PC-3 (cell line): ENCODE results near the gene SLC19A1. TPM values are rescaled to one million over a fixed set of nuclear protein-coding genes. Genes with fewer than 3 reads are reported as not detected.

Source experiments
- ATAC-seq: fragments of 200-7000 bp; cut with Tn5 transposase; 2 replicates; pipeline ENCODE4 v1.9.1; 2020; ENCODE audit warnings: mild to moderate bottlenecking, moderate library complexity
- BruUV-seq: library from RNA; stranded (reverse); fragments of 400-500 nt; replicated peaks from 2 replicates; lab custom pipeline; 2021; lab: Mats Ljungman, UMichigan
- CTCF ChIA-PET: fragments of 300-600 bp; sonication (Branson Sonifier 250); formaldehyde crosslinking; loops from one replicate; lab custom pipeline; 2022; ENCODE audit warnings: antibody characterized with exemption; lab: Charles Lee
- POLR2A ChIA-PET: fragments of 300-600 bp; sonication (Branson Sonifier 250); formaldehyde crosslinking; loops from one replicate; lab custom pipeline; 2022; ENCODE audit warnings: antibody characterized with exemption; ENCODE audit not compliant: unreplicated experiment; lab: Charles Lee
- DNase-seq: peaks from one replicate; pipeline ENCODE4 v3.0.0-alpha.2; 2015
- H2AFZ ChIP-seq: fragments of 300-600 bp; sonication (generic); 2 replicates; pipeline ENCODE4 v1.6.0; 2016; ENCODE audit warnings: antibody characterized with exemption, low read length
- H3F3A ChIP-seq: fragments of 300-600 bp; sonication (generic); one replicate; pipeline ENCODE4 v1.6.0; 2017; ENCODE audit warnings: antibody characterized with exemption, low read length, control low read depth, mild to moderate bottlenecking; ENCODE audit not compliant: unreplicated experiment
- H3K27ac ChIP-seq: fragments of 300-600 bp; sonication (generic); 2 replicates; pipeline ENCODE4 v1.5.1; 2016; ENCODE audit warnings: mild to moderate bottlenecking, low read length
- H3K27me3 ChIP-seq: fragments of 300-600 bp; sonication (generic); 2 replicates; pipeline ENCODE4 v1.6.1; 2016; ENCODE audit warnings: low read length, mixed read lengths
- H3K36me3 ChIP-seq: fragments of 300-600 bp; sonication (generic); 2 replicates; pipeline ENCODE4 v1.6.1; 2016; ENCODE audit warnings: low read depth, mixed run types, low read length, mixed read lengths
- H3K4me1 ChIP-seq: fragments of 300-600 bp; sonication (generic); 2 replicates; pipeline ENCODE4 v1.5.1; 2016; ENCODE audit warnings: low read length; ENCODE audit not compliant: insufficient read depth
- H3K4me2 ChIP-seq: fragments of 300-600 bp; sonication (generic); 2 replicates; pipeline ENCODE4 v1.6.0; 2016; ENCODE audit warnings: low read length
- H3K4me3 ChIP-seq: fragments of 300-600 bp; sonication (generic); 2 replicates; pipeline ENCODE4 v1.5.1; 2016; ENCODE audit warnings: mild to moderate bottlenecking, low read length, mixed read lengths
- H3K79me2 ChIP-seq: fragments of 300-600 bp; sonication (generic); 2 replicates; pipeline ENCODE4 v1.6.1; 2017; ENCODE audit warnings: low read length, mixed read lengths
- H3K9ac ChIP-seq: fragments of 300-600 bp; sonication (generic); 2 replicates; pipeline ENCODE4 v1.6.0; 2016; ENCODE audit warnings: mild to moderate bottlenecking, low read length
- H3K9me2 ChIP-seq: fragments of 300-600 bp; sonication (generic); replicated peaks from 2 replicates; pipeline ENCODE4 v1.6.1; 2016; ENCODE audit warnings: mixed run types, low read length, mixed read lengths
- H3K9me3 ChIP-seq: fragments of 300-600 bp; sonication (generic); 2 replicates; pipeline ENCODE4 v1.6.1; 2016; ENCODE audit warnings: low read length, mixed read lengths
- H4K20me1 ChIP-seq: fragments of 300-600 bp; sonication (generic); 2 replicates; pipeline ENCODE4 v1.6.1; 2016; ENCODE audit warnings: low read length, mixed read lengths
- CTCF ChIP-seq: fragments of 300-600 bp; sonication (generic); conservative IDR thresholded peaks from 2 replicates; pipeline ENCODE4 v1.5.1; 2017; ENCODE audit warnings: antibody characterized with exemption, low read depth, mild to moderate bottlenecking, low read length
- EZH2 ChIP-seq: fragments of 300-600 bp; sonication (generic); IDR thresholded peaks from one replicate; pipeline ENCODE4 v1.6.1; 2017; ENCODE audit warnings: antibody characterized with exemption, mild to moderate bottlenecking, low read length; ENCODE audit not compliant: unreplicated experiment
- EZH2phosphoT487 ChIP-seq: fragments of 300-600 bp; sonication (generic); IDR thresholded peaks from 2 replicates; pipeline ENCODE4 v1.6.1; 2018; ENCODE audit warnings: mild to moderate bottlenecking, antibody characterized with exemption, low read length, borderline replicate concordance
- intact Hi-C: fragments of 100-400 bp; cut with micrococcal nuclease; formaldehyde crosslinking; loops from 2 replicates; pipeline ENCODE4 v1.9.0; 2023
- total RNA-seq: library from RNA; depleted of rRNA; stranded (reverse); fragments of >200 nt; gene quantifications from 2 replicates; pipeline ENCODE4 v1.2.3, GENCODE V29; 2014

Gene SLC19A1
- total RNA-seq, 1 experiment from 2014 or later, result 54.2 TPM

- no peak overlapping the region for H3K4me2 ChIP-seq
- no peaks in the 10 kb centered on the region for H3K27me3 ChIP-seq
- H3K9me3 ChIP-seq, result no peaks in the 10 kb centered on the region
- H4K20me1 ChIP-seq, result no peaks in the 10 kb centered on the region
- ATAC-seq, result no peak
- ChIA-PET CTCF (no interaction called here), POLR2A (no interaction called here)
- no peaks in the 10 kb centered on the region for H3K79me2 ChIP-seq
- intact Hi-C loops, result no loop called here
- BruUV-seq, result no TSS peak
- no peaks in the 10 kb centered on the region for H3K9me2 ChIP-seq
- no peaks in the 10 kb centered on the region for H3F3A ChIP-seq
- TF ChIP-seq EZH2, result no peak
- TF ChIP-seq EZH2phosphoT487, result no peak
- no peak for TF ChIP-seq CTCF
- DNase-seq, result no peak
- no peak overlapping the region for H3K4me3 ChIP-seq
- H3K36me3 ChIP-seq, result peaks cover 5% of the 10 kb centered on the region; the same call in 1 of the 2 replicates
- no peak overlapping the region for H2AFZ ChIP-seq
- H3K9ac ChIP-seq, result no peak overlapping the region
- peaks cover 34% of the 10 kb centered on the region for H3K4me1 ChIP-seq
- no peak overlapping the region for H3K27ac ChIP-seq
These were observed 30.4 kb downstream of the SLC19A1 start for GRCh38 chr21:45511661-45512431.

- no TSS peak for BruUV-seq
- Histone ChIP-seq H3K4me3 (no peak overlapping the region), H3F3A (no peaks in the 10 kb centered on the region), H3K4me2 (no peak overlapping the region), H3K27me3 (no peaks in the 10 kb centered on the region), H4K20me1 (no peaks in the 10 kb centered on the region), H3K36me3 (peaks cover 5% of the 10 kb centered on the region; the same call in 1 of the 2 replicates), H3K79me2 (no peaks in the 10 kb centered on the region), H2AFZ (no peak overlapping the region), H3K9me3 (no peaks in the 10 kb centered on the region), H3K9me2 (no peaks in the 10 kb centered on the region), H3K27ac (no peak overlapping the region), H3K9ac (no peak overlapping the region), H3K4me1 (peaks cover 34% of the 10 kb centered on the region)
- ChIA-PET POLR2A (no interaction called here), CTCF (no interaction called here)
- no peak for DNase-seq
- ATAC-seq, result no peak
- intact Hi-C loops, result no loop called here
- TF ChIP-seq CTCF, result no peak
- TF ChIP-seq EZH2phosphoT487, result no peak
- TF ChIP-seq EZH2, result no peak
These were observed 31.2 kb downstream of the SLC19A1 start for GRCh38 chr21:45511007-45511406.

- H3F3A ChIP-seq, result no peaks in the 10 kb centered on the region
- ATAC-seq (no peak), DNase-seq (no peak)
- H2AFZ ChIP-seq, result no peak overlapping the region
- no peak overlapping the region for H3K27ac ChIP-seq
- no peak overlapping the region for H3K4me3 ChIP-seq
- no peaks in the 10 kb centered on the region for H3K79me2 ChIP-seq
- no peaks in the 10 kb centered on the region for H3K9me3 ChIP-seq
- no TSS peak for BruUV-seq
- no peak overlapping the region for H3K4me2 ChIP-seq
- H3K9me2 ChIP-seq, result no peaks in the 10 kb centered on the region
- no peak overlapping the region for H3K9ac ChIP-seq
- peaks cover 33% of the 10 kb centered on the region for H3K4me1 ChIP-seq
- H4K20me1 ChIP-seq, result no peaks in the 10 kb centered on the region
- TF ChIP-seq CTCF (no peak), EZH2 (no peak), EZH2phosphoT487 (no peak)
- peaks cover 5% of the 10 kb centered on the region; the same call in 1 of the 2 replicates for H3K36me3 ChIP-seq
- intact Hi-C loops, result no loop called here
- CTCF ChIA-PET, result no interaction called here
- POLR2A ChIA-PET, result no interaction called here
- no peaks in the 10 kb centered on the region for H3K27me3 ChIP-seq
These were observed 31.7 kb downstream of the SLC19A1 start for GRCh38 chr21:45510466-45510955.
